Stimulated activated naive CD4-positive, alpha-beta T cell (primary cell): ENCODE results near the gene PLEKHM1.
"Not testable (repeated sequence)": the region's sequence is repeated elsewhere in the genome, so short reads cannot be mapped to it uniquely, and the experiment has no call there.

Source experiments
- DNase-seq, 6 experiments: peaks; one replicate each; lab custom pipeline; 2025; lab: John Stamatoyannopoulos, UW

PLEKHM1 gene

DNA sequence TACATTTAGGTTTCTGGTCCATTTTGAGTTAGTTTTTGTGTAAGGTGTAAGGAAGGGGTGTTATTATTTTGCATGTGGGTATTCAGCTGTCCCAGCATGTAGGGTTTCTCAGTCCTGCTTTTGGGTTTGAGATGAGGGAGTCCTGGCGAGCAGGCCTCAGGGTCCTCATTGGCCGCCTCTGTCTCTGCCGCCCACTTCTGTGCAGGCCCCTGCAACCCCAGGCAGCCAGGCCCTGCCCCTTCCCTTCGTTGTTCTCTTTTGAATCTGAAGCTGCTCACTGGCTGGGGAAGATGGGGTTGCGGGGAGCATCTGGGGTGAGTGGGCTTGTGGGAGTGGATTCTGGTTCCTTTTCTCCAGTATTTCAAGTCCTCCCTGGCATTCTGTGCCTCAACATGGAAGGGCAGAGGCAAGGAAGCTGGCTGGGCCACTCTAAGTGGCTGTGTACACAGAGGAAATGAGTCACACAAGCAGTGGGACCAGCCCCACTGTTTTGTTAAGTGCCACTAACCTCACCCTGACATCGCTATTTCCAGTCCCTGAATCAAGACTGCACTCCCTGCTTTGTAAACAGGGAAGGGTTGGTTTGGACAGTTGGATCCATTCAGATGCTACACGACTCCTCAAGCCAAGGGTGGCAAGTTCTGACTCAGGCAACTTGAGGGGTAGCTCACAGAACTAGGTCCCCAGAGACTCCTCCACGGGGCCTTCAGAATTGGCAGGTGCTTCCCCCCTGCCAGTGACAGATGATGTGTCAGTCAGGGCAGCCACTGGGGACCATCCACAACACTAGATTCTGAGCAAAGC, 28.8 kb downstream of the PLEKHM1 start:
- DNase-seq, result not testable (repeated sequence)

DNA sequence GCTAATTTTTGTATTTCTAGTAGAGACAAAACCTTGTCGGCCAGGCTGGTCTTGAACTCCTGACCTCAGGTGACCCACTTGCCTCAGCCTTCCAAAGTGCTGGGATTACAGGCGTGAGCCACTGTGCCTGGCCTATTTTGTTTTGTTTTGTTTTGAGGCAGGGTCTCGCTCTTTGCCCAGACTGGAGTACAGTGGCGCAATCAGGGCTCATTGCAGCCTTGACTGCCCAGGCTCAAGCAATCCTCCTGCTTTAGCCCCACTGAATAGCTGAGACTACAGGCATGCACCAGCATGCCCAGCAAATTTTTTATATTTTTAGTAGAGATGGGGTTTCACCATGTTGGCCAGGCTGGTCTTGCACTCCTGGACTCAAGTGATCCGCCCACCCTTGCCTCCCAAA, 30.1 kb downstream of the PLEKHM1 start:
- not testable (repeated sequence) for DNase-seq

DNA sequence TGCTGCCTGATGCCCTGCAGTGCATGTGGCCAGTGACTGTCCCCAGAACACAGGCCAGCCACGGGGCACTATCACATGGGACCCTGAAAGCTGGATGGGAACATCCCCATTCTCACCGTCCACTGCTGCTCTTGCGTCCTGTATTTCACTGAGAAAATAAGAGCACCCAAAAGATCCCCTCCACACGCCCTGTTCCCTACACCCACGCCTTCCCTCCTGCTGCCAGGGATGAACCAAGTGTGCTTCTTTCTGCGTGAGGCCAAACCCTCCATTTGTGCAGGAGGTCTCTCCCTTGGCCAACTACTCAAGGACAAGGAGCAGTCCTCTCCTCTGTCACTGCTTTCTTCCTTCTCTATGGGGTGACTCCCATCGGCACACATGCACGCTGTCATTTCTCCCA, 36.2 kb downstream of the PLEKHM1 start:
- DNase-seq, result not testable (repeated sequence)

GRCh38 chr17:45453731-45454130, 36.8 kb downstream of the PLEKHM1 start:
- not testable (repeated sequence) for DNase-seq

DNA sequence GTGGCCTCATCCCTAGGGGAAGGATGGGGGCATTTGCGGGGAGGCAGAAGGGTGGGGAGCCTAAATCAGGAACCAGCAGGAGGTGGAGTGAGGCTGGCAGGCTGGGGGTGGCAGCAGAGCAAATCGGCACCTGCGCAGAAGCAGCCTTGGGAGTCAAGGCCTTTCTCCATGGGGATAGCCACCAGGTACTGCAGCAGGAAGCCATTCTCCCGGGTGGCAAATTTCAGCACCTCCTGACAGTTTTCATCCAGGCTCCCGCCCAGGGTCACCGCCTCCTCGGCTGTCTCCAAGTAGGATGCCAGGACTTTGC, 37.3 kb downstream of the PLEKHM1 start:
- DNase-seq, result not testable (repeated sequence)

GRCh38 chr17:45452329-45453224, 37.9 kb downstream of the PLEKHM1 start:
- DNase-seq, result not testable (repeated sequence)

DNA sequence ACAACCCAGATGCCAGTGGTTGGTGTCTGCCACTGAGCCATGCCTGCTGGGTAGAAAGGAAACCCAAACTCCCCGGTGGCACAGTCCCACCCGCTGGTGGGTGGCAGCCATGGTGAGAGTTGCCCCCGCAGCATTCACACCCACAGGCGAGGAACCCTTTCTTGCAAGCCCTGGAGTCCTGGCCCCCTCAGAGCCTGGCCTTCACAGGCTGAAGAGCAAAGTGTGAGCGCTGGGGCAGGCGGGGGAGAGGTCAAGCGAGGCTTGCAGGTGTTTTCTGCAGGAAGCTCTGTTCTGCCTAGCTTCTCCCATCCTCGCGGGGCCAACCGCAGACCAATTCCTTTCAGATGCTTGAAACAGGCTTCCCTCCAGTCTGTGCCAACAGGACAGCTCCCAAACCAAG, 38.9 kb downstream of the PLEKHM1 start:
- not testable (repeated sequence) for DNase-seq

DNA sequence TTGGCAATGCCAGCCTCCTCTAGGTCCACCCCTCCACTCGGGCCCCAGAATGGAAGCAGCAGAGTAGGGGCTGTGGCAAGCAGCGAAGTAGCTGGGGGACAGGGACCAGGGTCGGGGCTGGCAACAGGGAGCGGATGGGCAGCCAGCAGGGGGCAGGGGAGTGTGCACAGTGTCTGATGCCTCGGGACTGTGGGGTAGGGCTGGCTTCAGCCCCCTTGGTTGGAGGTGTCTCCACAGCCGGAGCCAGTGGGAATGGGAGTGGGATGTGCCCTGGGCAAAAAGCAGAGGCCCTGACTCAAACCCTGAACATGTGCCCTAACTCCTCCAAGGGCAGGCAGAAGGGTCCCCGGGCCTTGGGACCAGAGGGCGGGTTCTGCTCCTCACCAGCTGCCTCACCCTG, 39.4 kb downstream of the PLEKHM1 start:
- DNase-seq, result no peak

- DNase-seq, result not testable (repeated sequence)
Observed at GRCh38 chr17:45449708-45450329, 40.7 kb downstream of the PLEKHM1 start.

DNA sequence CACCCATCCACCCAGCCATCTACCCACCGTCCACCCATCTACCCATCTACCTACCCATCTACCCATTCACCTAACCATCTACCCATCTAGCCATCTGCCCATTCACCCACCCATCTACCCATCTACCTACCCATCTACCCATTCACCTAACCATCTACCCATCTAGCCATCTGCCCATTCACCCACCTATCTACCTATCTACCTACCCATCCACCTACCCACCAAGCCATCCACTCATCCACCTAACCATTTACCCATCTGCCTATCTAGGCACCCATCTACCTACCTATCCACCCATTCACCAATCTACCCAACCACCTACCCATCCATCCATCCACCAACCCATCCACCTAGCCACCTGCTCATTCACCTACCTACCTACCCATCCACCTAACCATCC, 41.3 kb downstream of the PLEKHM1 start:
- not testable (repeated sequence) for DNase-seq

DNA sequence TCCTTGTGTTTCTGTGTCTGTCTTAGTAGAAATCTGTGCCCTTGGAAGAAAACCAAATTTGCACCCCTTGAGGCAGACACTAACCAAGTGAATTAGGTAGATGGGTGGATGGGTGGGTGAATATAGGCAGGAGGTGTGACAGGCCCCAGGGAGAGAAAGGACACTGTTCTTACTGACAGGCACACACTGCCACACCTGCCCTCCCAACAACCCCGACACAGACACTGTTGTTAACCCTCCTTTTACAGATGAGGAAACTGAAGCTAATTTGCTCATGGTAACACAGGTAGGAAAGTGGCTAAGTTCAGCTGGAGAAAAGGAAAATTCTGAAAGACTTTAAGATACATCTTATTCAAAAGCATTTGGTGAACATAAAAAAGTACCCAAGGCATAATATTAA, 42.0 kb downstream of the PLEKHM1 start:
- DNase-seq, result not testable (repeated sequence)

- DNase-seq, result not testable (repeated sequence)
Observed at GRCh38 chr17:45448066-45448465, 42.5 kb downstream of the PLEKHM1 start.

- not testable (repeated sequence) for DNase-seq
Observed at GRCh38 chr17:45447650-45448049, 42.9 kb downstream of the PLEKHM1 start.

- not testable (repeated sequence) for DNase-seq
Observed at GRCh38 chr17:45446872-45447625, 43.5 kb downstream of the PLEKHM1 start.

- not testable (repeated sequence) for DNase-seq
Observed at GRCh38 chr17:45445901-45446743, 44.4 kb downstream of the PLEKHM1 start.

GRCh38 chr17:45444856-45445820, 45.4 kb downstream of the PLEKHM1 start:
- not testable (repeated sequence) for DNase-seq

- not testable (repeated sequence) for DNase-seq
Observed at GRCh38 chr17:45444301-45444700, 46.2 kb downstream of the PLEKHM1 start.

DNA sequence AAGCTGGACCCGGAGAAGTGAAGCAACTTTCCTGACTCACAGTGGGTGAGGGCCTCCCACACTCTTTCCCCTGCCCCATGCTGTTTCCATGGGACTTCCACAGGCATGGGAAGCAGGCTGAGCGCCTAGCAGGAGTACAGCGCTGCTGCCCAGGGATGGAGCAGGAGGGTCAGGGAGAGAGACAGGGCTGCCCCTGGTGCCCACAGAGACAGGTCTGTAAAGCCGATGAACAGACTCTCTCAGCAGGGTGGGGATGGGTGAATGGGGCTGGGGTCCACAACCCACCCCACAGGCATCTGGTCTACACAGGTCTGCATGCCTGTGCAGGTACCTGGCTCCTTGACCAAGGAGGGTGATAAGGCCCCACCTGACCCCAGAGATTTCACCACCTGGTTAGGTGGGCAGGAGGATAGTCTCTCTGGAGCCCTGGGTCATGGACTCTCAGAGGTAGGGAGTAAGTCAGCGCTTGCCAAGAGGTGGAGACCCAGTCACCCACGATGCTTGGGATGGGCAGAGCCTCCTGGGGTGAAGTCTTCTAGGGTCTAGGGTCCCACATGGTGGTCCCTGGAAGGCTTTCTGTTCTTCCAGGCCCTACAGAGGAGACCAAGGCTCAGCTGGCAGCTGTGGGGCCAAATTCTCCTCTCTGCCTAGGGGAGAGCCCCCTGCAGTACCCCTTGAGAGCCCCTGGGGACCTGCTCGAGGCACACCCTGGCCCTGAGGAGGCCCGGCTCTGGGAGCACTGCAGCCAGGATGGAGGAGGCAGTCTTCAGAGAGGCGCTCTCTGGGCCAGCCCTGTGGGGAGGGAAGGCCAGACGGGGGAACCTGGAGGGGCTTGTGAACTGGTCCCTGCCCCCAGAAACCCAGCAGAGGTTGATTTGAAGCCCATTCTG, 46.9 kb downstream of the PLEKHM1 start:
- not testable (repeated sequence) for DNase-seq
